ENCODE measurements around the gene IL36RN.

DNA sequence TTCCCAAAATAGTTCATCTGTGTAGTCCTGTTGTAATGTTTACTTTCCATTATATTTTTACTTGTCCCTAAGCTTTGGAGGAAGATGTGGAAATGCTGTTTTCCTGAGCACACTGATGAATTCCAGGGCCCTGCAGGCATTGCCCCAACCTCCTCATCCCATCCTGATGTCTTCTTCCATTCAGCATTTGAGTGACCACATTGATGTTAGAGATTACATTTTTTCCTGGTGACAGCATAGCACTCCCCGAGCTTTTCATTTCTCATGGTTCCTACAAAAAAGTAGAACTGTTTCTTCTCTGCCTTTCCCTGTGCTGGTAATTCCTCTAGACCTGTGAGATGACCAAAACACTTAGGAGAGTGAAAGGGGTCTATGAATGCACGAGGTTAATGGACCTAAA, 48.9 kb upstream of the IL36RN start:
- TF ChIP-seq, protein P1, sequence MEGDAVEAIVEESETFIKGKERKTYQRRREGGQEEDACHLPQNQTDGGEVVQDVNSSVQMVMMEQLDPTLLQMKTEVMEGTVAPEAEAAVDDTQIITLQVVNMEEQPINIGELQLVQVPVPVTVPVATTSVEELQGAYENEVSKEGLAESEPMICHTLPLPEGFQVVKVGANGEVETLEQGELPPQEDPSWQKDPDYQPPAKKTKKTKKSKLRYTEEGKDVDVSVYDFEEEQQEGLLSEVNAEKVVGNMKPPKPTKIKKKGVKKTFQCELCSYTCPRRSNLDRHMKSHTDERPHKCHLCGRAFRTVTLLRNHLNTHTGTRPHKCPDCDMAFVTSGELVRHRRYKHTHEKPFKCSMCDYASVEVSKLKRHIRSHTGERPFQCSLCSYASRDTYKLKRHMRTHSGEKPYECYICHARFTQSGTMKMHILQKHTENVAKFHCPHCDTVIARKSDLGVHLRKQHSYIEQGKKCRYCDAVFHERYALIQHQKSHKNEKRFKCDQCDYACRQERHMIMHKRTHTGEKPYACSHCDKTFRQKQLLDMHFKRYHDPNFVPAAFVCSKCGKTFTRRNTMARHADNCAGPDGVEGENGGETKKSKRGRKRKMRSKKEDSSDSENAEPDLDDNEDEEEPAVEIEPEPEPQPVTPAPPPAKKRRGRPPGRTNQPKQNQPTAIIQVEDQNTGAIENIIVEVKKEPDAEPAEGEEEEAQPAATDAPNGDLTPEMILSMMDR (conservative IDR thresholded peaks at IDR 0.05; ENCODE audit: low read depth, low read length), result no peak
- TF ChIP-seq EZH2 (IDR thresholded peaks at IDR 0.05; ENCODE audit: borderline replicate concordance, low read depth, low read length, poor library complexity, severe bottlenecking), result no peak

Data from A673 (cell line).